ENCODE data around the gene CIDEC.

CIDEC gene

DNA sequence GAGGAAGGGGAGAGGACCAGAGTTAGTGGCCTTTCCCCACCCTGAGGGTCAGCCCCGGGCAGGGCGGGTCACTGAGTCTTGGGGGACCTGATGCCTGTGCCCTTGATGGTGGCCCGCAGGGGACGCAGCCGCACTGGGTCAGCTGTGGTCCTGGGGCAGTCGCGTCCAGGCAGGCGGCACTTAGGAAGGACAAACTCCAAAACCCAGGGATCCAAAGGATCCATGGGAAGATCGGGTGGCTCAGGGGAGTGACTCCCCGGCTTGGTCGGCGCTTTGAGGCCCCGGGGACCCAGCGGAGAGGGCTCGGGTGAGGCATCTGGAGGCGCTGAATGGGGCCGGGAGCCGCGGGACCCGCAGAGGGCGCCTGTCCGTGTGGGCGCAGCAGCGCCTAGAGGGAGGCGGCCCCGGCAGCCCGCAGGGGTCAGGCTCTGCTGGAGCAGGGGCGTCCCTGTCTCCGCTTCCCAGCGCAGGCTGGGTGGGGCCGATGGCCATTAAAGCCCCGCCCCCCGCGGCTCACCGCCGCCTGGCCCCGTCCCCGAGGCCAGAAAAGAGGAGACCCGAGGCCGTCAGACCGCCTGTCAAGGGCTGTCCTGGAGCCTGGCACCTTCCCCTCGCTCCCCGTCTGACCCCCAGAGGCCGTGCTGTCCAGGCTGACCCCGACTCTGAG, 17.5 kb downstream of the CIDEC start:
- TF ChIP-seq, protein P1, sequence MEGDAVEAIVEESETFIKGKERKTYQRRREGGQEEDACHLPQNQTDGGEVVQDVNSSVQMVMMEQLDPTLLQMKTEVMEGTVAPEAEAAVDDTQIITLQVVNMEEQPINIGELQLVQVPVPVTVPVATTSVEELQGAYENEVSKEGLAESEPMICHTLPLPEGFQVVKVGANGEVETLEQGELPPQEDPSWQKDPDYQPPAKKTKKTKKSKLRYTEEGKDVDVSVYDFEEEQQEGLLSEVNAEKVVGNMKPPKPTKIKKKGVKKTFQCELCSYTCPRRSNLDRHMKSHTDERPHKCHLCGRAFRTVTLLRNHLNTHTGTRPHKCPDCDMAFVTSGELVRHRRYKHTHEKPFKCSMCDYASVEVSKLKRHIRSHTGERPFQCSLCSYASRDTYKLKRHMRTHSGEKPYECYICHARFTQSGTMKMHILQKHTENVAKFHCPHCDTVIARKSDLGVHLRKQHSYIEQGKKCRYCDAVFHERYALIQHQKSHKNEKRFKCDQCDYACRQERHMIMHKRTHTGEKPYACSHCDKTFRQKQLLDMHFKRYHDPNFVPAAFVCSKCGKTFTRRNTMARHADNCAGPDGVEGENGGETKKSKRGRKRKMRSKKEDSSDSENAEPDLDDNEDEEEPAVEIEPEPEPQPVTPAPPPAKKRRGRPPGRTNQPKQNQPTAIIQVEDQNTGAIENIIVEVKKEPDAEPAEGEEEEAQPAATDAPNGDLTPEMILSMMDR (IDR thresholded peaks at IDR 0.05): no peak

DNA sequence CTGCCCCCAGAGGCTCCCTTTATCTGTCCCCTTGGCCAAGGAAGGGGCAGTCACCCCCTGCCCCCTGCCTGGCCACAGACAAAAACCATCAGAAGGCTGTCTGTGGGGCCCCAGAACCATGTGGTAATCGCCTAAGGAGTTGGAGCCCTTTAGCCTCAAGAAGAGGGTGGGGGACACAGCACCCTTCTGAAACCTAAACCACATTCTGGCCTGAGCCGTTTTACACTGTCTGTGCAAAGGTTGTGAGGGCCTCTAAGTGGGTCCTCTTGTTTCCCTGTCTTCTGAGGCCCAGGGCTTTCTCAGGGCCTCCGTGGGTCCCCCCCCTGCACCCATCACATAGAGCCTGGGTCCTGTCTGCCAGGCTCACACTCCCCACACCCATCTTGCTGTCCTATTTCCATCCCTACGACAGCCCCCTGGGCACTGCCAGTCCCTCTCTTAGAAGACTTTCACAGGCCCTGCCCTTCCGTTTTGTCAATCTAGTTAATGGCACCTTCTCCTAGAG, 18.4 kb downstream of the CIDEC start:
- TF ChIP-seq, protein P1 (IDR thresholded peaks at IDR 0.05): no peak

DNA sequence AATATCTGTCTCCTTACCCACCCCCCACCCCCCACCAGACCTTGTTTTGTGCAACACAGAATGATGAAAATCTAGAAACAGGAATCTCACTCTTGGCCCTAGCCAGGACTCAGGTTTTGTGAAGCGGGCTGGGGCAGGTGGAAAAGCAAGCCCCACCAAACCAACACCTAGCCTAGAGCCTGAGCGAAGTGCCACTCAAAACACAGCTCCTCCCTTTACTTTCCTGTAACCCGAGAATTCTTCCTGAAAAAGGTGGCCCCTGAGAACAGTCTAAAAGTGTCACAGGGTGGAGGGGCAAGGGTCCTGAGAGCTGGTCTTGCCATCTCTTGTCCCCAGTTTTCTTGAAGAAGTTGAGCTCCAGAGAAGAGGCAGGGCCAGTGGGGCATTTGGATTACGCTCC, 18.9 kb downstream of the CIDEC start:
- TF ChIP-seq, protein P1 (IDR thresholded peaks at IDR 0.05): no peak

DNA sequence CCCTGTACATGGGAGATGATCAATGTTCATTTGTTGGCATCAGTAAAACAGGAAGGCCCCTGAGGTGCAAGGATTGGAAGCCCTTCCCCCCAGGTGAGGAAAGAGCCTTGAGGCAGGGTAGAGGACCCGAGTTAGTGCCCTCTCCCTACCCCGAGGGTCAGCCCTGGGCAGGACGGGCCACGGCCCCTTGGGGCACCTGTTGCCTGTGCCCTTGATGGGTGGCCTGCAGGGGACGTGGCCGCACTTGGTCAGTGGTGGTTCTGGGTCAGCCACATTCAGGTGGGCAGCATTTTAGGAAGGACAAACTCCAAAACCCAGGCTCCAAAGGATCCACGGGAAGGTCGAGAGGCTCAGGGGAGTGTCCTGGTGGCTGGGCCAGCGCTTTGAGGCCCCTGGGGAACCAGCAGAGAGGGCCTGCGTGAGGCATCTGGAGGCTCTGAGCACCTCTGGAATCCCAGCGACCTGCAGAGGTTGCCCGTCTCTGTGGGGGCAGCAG, 20.5 kb downstream of the CIDEC start:
- TF ChIP-seq, protein P1 (IDR thresholded peaks at IDR 0.05): no peak

DNA sequence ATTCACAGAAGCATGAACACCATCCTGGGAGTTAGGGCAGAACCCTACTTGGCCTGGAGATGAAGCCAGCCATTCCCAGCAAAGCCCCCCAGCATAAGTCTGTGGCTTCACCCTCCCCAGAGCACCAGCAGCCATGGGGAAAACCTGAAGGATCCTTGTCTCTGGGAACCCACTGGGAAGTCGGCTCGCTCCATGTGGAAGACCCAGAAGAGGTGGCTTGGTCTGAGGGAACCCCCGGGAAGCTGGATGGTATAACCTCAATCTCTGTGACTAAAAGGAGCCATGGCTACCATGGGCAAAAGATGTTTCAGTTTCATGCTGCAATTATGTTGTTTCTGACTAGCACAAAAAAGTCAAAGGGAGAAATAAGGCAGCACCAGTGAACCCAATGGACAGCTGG, 24.5 kb downstream of the CIDEC start:
- TF ChIP-seq, protein P1 (IDR thresholded peaks at IDR 0.05): no peak

DNA sequence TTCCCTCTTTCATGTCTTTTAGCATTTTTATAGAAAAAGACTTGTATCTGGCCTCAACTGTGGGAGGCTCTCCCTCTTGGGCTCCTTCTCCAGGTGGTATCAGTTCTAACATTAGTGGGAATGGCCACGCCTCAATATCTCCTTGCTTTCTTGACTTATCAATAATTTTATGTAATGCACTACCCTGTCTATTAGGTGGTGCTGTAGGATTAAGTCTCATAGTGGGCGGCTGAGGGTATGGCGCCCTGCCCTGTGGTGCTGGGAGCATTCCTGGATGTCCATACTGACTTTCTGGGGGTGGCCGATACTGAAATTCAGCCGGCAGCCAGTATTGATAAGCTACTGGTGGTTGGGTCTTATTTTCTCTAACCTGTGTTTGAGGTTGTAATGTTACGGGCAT, 27.5 kb downstream of the CIDEC start:
- TF ChIP-seq, protein P1 (IDR thresholded peaks at IDR 0.05): no peak

DNA sequence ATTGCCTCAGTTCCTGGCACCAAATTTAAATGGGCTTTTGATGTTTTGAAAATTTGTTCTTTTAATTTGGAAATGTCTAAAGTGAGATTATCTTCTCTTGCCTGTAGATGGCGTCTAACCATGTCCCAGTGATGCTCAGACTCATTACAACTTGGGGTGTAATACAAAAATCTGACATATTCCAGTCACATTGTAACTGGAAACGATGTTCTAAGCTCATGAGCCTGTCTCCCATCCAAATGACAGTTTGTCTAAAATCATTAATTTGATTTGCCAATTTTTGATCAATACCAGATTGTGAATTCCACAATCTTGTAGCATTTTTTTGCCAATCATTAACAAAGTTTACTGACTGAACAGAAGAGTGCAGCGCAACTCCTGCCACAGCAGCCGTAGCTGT, 31.2 kb downstream of the CIDEC start:
- TF ChIP-seq, protein P1 (IDR thresholded peaks at IDR 0.05): peak; percentile 68

All from LNCAP (cell line).